HUDEP-2 (cell line): Measurements from ENCODE around the gene TTC32.
"Not testable (repeated sequence)": the region's sequence is repeated elsewhere in the genome, so short reads cannot be mapped to it uniquely, and the experiment has no call there.

Experiments used
- DNase-seq, 76 experiments: peaks; one replicate each; lab custom pipeline; 2025; ENCODE audit not compliant: unreplicated experiment in 76 of 76; lab: John Stamatoyannopoulos, UW

Gene TTC32

GRCh38 chr2:19899985-19900930 is 1.5 kb downstream of the TTC32 start:
- DNase-seq = peak in 27 of 76 experiments; percentile 7 to 69 (median 26)

DNA sequence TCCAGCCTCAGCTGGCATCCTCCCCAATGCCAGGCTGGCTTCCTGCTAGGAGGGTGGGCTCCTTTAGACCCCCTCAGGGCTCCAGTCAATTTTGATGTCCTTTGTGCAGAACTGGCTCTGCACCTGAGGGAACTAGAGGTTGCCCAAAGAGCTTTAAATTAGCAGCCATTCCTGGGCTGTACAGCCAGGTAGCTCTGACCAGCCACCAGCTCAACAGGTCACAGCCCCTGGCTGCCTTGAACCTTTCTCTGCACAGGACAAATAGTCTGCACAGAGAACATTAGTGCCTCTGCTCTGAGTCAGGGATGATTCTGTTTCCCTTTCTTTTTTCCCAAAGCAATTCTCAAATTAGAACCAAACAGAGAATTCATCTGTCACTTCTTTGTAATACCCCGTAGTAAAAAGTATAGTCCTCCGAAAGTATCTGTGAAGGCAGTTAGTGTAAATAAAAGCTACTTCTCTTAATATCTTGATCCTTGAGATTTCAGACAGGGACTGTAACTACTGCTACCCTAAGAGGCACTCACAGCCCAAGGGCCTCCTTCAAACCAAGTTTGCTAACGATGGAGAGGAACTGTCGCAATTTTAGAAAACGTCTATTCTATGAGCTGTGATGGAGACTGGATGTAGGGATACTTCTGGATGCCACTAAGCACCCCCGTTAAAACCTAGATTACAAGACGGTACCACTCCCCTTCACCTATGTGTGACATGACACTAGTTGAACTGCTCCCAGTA is 3.0 kb downstream of the TTC32 start:
- DNase-seq = peak in 3 of 76 experiments; percentile 5 to 23 (median 10)

DNA sequence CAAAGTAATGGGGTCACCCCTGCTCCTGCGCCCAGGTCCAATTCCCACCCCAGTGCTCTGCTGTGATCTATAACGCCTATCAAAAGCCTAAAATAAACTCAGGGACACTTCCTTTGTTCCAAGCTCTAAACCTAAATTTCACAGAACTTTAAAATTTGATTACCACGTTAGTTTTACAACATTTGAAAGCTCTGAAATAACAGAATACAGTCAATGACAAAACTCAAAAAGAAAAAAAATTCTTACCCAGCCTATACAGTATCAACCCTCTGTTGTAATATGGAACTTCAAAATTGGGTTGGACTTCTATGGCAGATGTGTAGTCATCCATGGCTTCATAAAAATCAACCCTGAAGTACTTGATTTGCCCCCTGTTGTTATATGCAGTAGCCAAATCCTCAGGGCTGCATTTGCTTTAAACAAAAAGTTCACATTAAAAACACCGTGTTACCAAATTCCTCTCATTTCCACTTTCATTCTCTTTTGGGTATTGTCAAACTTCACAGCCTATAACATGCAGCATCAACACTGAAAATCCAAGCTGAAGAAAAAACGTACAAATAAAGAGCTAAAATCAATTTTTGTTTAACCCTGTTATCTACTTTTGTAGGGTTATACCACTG is 4.0 kb downstream of the TTC32 start:
- DNase-seq = no peak

GRCh38 chr2:19895535-19895934 is 6.2 kb downstream of the TTC32 start:
- peak in 10 of 76 experiments; percentile 4 to 35 (median 22) for DNase-seq

DNA sequence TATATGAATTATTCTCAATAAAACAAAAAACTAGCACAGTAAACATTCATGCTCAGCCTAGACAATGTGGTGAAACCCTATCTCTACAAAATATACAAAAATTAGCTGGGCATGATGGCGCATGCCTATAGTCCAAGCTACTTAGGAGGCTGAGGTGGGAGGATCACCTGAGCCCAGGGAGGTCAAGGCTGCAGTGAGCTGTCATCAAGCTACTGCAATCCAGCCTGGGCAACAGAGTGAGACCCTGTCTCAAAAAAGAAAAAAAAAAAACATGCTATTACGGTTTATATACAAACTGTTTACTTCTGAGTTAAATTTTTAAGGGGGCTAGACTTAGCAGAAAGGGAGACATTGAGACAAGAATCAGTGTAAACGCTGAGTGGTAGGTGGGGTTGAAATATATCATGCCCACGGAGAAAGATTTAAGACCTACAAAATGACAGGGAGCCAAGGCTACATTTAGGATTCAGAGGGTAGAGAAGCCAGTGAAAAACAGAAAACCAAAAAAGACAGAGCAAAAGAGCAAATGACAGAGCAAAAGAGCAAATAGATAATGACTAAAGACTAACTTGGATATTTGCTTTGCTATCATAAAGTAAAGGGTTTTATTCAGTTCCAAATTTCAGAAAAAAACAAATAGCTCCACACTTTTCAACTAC is 7.5 kb downstream of the TTC32 start:
- DNase-seq = no peak

- DNase-seq = no peak
Measured at GRCh38 chr2:19893520-19894133, 8.2 kb downstream of the TTC32 start.

GRCh38 chr2:19891971-19892370 is 9.8 kb downstream of the TTC32 start:
- DNase-seq = peak in 3 of 76 experiments; percentile 8 to 26 (median 18)

- no peak for DNase-seq
Measured at GRCh38 chr2:19890104-19890503, 11.7 kb downstream of the TTC32 start.

DNA sequence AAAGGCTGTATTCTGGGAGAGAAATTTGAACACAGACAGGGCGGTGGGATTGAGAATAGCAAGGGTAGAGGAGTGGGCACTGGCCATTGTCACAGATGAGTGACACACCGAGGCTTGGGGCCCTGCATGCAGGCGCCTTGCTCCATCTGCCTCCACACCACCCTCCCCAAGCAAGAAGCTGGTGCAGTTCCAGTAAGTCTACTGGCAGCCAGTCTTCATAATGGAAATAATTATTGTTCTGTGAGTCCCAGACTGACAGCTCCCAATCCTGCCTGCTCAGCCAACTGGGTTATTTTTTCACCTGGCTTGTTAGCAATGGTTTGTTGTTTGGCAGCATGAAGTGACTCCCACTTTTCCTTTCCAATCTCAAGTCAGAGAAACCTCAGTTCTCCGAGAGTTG is 13.0 kb downstream of the TTC32 start:
- no peak for DNase-seq

DNA sequence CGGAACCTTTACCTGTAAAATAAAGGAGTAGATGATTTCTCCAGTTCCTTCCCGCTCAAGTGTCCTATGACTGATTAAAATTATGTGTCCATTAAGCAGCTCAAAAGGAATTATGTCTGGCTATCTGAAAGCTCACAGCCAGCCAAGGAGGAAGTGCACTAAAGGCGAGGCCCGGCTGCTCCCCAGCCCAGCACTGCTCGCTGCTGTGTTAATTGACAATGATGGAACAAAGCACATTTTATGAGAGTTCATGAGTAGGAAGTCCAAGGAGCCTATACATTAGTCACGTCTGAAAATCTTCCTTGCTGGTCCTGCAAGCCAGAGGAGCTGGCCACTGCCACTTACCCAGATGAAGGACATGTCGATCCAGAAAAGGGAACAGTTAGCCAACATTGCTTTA is 14.3 kb downstream of the TTC32 start:
- no peak for DNase-seq

DNA sequence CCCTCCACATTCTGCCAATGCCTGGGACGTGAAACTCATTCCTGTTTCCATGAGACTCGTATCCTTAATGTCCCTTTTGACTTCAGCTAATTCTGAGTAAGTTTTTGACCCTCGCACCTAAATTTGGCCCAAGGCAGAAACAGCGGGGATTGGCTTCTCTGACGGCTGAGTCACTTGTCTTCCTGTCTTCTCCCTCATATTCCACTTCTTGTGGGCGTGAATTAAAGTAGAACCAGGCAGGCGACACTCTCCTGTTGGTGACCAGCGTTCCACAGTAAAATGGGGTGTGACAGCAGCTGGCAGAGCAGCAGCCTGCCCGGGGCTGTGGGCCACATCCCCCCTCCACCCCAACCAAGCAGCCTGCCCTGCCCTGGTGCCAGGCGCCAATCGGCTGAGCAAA is 15.5 kb downstream of the TTC32 start:
- no peak for DNase-seq

DNA sequence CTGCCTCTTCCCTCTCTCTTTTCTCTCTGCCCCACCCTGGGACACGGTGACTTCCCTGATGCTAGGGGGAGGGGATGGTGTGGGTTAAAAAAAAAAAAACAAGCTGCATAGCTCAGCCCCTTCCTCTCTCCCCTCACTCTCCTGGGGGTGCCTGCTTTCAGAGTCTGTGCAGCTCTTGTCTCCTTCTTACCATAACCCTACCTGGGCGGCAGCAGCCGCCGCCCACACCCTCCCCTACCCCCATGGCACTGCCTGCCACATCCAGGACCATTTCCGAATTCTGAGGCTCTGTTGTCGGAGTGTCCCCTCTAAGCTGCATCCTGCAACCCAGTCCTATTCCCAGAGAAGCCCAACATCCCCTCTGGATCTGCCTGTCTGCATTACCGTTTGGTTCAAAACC is 16.0 kb downstream of the TTC32 start:
- no peak for DNase-seq

- DNase-seq = no peak
Measured at GRCh38 chr2:19883971-19884720, 17.6 kb downstream of the TTC32 start.

- no peak for DNase-seq
Measured at GRCh38 chr2:19883486-19883885, 18.3 kb downstream of the TTC32 start.

DNA sequence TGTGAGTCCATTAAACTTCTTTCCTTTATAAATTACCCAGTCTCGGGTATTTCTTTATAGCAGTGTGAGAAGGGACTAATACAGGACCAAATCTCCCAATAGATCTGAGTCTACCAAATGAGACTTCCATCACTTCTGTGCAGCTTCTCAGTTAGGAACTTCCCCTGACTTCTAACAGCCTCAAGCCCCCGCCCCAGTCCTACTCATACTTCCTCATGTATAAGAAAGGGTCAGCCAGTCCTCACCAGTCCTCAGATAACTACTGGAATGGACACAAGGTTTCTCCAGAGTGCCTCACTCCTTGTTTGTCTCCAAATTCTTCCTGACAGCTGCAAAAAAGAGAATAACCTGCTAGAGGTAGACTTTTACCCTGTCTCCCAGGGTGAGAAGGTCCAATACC is 19.5 kb downstream of the TTC32 start:
- DNase-seq = no peak

GRCh38 chr2:19881908-19882265 is 19.9 kb downstream of the TTC32 start:
- no peak for DNase-seq

DNA sequence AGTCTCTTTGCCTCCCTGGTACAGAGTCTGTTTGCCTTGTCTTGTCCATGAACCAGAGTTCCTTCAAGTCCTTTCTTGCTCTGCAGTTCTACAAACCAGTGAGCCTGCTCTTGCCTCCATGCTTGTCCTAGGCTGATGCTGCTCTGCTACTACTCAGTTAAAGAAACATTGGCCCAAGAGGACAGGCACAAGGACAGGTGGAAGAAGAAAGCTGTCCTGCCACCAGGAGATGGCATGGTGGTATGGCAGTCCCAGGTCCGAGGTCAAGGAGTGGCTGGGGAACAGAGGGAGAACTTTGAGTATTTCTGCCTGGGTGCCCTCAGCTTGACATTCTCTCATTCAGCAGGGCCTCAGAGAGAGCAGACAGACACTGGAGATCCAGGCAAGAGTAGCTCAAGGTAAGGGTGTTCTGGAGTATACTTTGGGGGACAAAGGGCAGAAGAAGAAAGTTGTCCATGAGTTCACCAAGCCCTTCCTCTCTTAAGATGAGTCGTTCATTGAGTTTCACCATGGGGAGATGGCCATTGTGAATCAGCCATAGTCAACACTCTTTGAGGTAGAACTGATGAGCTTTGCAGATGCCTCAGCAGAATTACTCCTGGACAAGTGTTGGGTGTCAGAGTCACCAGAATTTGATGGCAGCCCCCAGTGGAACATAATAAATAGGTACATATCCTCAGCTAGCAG is 20.4 kb downstream of the TTC32 start:
- no peak for DNase-seq

DNA sequence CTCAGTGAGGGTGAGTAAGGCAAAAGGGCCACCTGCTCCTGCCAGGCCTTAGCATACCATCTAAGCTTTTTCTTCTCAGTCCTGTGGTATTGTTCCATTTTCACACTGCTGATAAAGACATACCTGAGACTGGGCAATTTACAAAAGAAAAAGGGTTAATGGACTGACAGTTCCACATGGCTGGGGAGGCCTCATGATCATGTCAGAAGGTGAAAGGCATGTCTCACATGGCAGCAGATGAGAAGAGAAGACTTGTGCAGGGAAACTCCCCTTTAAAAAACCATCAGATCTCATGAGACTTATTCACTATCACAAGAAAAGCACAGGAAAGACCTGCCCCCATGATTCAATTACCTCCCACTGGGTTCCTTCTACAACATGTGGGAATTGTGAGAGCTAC is 21.6 kb downstream of the TTC32 start:
- DNase-seq = not testable (repeated sequence)

DNA sequence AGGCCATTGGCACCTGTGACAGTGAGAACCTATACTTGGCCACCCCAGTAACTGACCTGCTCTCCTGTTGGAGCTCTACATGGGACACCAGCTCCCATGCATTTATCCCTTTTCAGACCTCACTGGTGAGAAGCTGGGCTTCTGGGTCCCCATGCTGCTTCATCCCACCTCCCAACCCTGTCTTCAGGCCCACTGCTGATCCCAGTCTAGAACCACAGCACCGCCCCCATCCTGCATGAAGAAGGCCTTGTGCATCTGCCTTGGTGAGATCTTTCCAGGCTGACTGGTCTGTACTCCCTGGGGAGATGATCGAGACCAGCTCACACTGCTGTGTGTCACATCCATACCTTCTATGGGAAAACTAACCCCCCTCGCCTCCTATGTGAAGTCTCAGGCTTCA is 22.7 kb downstream of the TTC32 start:
- no peak for DNase-seq
